ENCODE measurements around the gene ALDH8A1.

Gene ALDH8A1

DNA sequence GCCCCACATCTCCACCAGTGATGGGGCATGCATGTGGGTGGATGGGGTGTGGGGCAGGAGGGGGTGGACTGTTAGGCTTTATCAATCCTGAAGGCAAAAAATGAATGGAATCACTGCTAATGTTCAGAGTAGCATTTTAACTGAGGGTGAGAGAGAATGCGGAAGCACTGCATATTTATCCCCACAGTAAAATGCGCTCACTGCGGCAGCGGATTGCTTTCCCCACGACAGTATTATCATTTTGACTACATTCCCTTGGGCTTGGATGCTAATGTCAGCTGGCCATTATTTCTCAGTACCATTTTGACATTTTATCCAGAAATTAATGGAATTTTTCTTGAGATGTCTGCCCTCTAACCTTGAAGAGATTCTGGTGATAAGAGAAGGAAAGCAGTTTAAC is 13.4 kb downstream of the ALDH8A1 start:
- H3K4me1 ChIP-seq (ENCODE audit: control insufficient read depth, insufficient read depth, low read length, poor library complexity, severe bottlenecking): no peaks in the 10 kb centered on the region
- H3K36me3 ChIP-seq (ENCODE audit: control insufficient read depth, insufficient read depth, low read length): no peaks in the 10 kb centered on the region
- no peaks in the 10 kb centered on the region for H3K9me3 ChIP-seq (ENCODE audit: control insufficient read depth, low read length)
- H3K27me3 ChIP-seq (replicated peaks; ENCODE audit: control insufficient read depth, insufficient read depth, low read length, poor library complexity, severe bottlenecking): no peaks in the 10 kb centered on the region
- H3K27ac ChIP-seq (ENCODE audit: insufficient read depth, low read length, poor library complexity, severe bottlenecking): no peak overlapping the region
- H3K4me3 ChIP-seq (ENCODE audit: insufficient read depth, low read depth, low read length, poor library complexity, severe bottlenecking): no peak overlapping the region
- no peak for DNase-seq

DNA sequence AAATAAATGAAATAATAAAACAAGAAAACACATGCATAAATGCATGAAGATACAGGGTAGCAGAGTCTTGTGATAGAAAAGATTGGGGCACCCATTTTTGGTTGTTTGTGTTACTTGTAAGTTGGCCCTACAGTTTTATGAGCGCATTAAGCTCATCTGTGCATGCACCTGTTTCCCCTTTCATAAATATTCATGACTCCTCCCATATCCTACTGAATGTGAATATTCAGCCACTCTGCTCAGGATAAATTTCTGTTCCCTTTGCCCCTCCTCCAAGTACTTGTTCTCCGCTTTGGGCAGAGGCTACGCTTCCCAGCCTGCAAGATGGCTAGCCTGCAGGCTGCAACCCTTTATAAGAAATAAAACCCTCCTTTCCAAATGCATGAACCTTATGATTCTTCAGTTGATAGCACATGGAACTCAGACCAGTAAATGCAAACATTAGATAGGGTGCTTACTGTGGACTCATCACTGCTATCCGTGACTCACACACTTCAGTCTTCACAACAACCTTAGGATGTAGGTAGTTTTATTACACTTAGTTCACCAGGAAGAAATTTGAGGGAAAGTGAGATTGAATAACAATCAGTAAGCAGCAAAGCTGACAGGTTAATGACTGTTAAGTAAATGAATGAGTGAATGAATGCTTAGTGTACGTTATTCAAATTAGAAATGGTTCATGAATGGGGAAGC is 15.0 kb downstream of the ALDH8A1 start:
- DNase-seq: no peak
- no peaks in the 10 kb centered on the region for H3K9me3 ChIP-seq (ENCODE audit: control insufficient read depth, low read length)
- H3K27ac ChIP-seq (ENCODE audit: insufficient read depth, low read length, poor library complexity, severe bottlenecking): no peak overlapping the region
- no peaks in the 10 kb centered on the region for H3K27me3 ChIP-seq (replicated peaks; ENCODE audit: control insufficient read depth, insufficient read depth, low read length, poor library complexity, severe bottlenecking)
- no peak overlapping the region for H3K4me3 ChIP-seq (ENCODE audit: insufficient read depth, low read depth, low read length, poor library complexity, severe bottlenecking)
- H3K36me3 ChIP-seq (ENCODE audit: control insufficient read depth, insufficient read depth, low read length): no peaks in the 10 kb centered on the region
- no peaks in the 10 kb centered on the region for H3K4me1 ChIP-seq (ENCODE audit: control insufficient read depth, insufficient read depth, low read length, poor library complexity, severe bottlenecking)

DNA sequence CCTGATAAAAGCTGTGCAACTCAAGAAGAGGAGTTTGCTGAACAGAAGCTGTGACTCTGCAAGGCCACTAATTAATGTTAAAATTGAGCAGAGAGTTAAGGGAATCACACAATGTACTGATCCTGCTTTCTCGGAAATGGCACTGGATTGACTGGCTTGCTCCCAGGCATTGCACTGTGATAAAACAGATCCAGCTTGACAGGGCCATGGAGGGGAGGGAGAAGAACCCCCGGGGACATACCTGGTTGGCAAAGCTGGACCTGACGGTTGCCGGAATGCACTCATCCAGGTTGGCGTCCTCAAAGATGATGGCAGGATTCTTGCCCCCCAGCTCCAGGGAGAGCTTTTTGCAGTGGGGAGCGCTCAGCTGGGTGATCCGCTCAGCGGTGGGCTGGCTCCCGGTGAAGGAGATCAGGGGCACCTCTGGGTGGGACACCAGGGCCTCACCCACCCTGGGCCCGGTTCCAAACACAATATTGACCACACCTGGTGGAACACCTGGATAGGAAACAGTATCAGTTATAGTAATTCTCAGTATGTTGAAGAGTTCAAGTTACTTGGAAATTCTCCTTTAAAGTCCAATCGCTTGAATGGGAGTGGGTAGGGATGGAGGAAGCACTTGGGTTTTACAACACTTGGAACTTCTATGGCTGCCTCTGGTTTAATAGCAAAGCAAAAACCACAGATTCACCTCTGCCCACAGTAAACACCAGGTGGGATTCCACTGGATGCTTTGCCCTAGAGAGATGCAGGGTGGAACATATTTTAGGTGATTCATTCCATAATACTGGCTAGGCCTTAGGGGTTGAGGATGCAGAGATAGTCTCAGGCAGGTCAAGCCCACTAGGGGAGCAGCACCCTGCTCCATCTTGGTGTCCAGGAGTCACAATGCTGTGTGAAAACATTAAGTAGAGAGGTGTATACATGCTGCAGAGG is 17.1 kb downstream of the ALDH8A1 start:
- Histone ChIP-seq H3K4me1 (ENCODE audit: control insufficient read depth, insufficient read depth, low read length, poor library complexity, severe bottlenecking) (no peaks in the 10 kb centered on the region), H3K36me3 (ENCODE audit: control insufficient read depth, insufficient read depth, low read length) (no peaks in the 10 kb centered on the region), H3K9me3 (ENCODE audit: control insufficient read depth, low read length) (no peaks in the 10 kb centered on the region), H3K27ac (ENCODE audit: insufficient read depth, low read length, poor library complexity, severe bottlenecking) (no peak overlapping the region), H3K4me3 (ENCODE audit: insufficient read depth, low read depth, low read length, poor library complexity, severe bottlenecking) (no peak overlapping the region), H3K27me3 (replicated peaks; ENCODE audit: control insufficient read depth, insufficient read depth, low read length, poor library complexity, severe bottlenecking) (no peaks in the 10 kb centered on the region)
- no peak for DNase-seq

DNA sequence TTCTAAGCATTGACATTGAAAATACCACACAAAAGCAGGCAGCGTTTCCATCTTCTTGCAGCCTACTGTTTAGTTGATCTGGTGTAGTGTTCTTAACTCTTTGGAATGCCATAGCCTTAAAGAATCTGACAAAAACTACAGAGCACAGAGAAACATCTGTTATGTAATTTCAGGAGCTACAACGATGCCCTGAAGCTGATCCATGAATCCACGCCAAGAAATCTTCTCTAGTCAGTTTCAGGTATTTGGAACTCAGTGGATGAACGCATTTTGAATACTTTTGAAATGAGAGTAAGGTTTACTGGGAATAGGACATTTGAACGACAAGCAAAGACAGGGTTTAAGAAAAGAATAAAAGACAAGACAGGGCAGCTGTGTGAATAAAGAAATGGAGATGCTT is 17.8 kb downstream of the ALDH8A1 start:
- Histone ChIP-seq H3K36me3 (ENCODE audit: control insufficient read depth, insufficient read depth, low read length) (no peaks in the 10 kb centered on the region), H3K27ac (ENCODE audit: insufficient read depth, low read length, poor library complexity, severe bottlenecking) (no peak overlapping the region), H3K9me3 (ENCODE audit: control insufficient read depth, low read length) (no peaks in the 10 kb centered on the region), H3K4me1 (ENCODE audit: control insufficient read depth, insufficient read depth, low read length, poor library complexity, severe bottlenecking) (no peaks in the 10 kb centered on the region), H3K27me3 (replicated peaks; ENCODE audit: control insufficient read depth, insufficient read depth, low read length, poor library complexity, severe bottlenecking) (no peaks in the 10 kb centered on the region), H3K4me3 (ENCODE audit: insufficient read depth, low read depth, low read length, poor library complexity, severe bottlenecking) (no peak overlapping the region)
- no peak for DNase-seq

DNA sequence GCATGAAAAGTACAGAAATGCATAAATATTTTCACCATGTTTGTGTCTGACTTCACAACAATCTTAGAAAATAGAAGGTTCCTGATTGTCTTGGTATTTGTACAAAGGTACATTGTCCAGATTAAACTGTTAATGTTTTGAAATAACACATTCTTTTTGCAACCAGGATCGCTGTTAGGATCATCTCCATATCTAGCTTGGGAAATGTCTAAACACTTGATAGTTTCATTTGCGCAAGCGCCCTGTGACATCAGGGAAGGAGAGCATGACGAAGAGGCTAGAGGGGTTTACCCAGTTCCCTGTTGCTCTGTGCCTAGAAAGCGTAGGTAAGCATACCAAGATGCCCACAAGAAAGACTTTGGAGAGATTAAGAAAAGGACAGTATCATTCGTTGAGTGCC is 19.4 kb downstream of the ALDH8A1 start:
- H3K4me3 ChIP-seq (ENCODE audit: insufficient read depth, low read depth, low read length, poor library complexity, severe bottlenecking): no peak overlapping the region
- no peaks in the 10 kb centered on the region for H3K9me3 ChIP-seq (ENCODE audit: control insufficient read depth, low read length)
- DNase-seq: no peak
- no peaks in the 10 kb centered on the region for H3K4me1 ChIP-seq (ENCODE audit: control insufficient read depth, insufficient read depth, low read length, poor library complexity, severe bottlenecking)
- H3K27me3 ChIP-seq (replicated peaks; ENCODE audit: control insufficient read depth, insufficient read depth, low read length, poor library complexity, severe bottlenecking): no peaks in the 10 kb centered on the region
- H3K36me3 ChIP-seq (ENCODE audit: control insufficient read depth, insufficient read depth, low read length): no peaks in the 10 kb centered on the region
- no peak overlapping the region for H3K27ac ChIP-seq (ENCODE audit: insufficient read depth, low read length, poor library complexity, severe bottlenecking)

DNA sequence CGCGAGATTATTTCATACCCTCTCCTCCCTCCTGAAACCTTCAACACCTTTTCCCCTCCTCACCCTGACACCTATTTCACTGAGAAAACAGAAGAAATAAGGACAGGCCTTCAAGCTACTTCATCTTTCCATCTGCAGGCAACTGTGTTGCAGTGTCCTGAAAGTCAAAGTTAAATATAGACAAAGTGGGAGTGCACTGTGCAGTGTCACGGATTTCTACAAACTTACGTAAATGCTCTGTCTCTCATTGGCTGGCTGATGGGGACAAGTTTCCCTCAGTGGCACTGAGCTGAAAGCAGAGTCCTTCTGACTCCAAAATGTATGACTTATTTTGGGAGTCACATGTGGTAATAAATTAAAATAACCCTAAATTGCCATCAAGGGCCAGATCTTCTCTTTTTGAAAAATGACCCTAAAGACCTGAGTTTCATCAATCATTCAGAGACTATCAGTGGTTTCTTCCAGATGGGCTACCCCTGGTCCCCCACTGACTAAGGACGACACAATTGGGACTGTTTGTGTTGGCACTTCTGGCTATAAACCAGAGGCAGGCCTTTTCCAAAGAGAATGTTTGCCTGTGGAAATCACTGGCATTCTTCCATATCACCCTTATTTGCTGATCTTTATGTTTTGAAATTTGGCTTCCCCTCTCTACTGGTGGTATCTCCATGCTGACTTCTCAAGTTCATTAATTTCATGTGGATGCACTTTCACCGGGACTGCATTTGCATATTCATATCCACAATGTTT is 21.6 kb downstream of the ALDH8A1 start:
- Histone ChIP-seq H3K9me3 (ENCODE audit: control insufficient read depth, low read length) (no peaks in the 10 kb centered on the region), H3K4me3 (ENCODE audit: insufficient read depth, low read depth, low read length, poor library complexity, severe bottlenecking) (no peak overlapping the region), H3K4me1 (ENCODE audit: control insufficient read depth, insufficient read depth, low read length, poor library complexity, severe bottlenecking) (no peaks in the 10 kb centered on the region), H3K27ac (ENCODE audit: insufficient read depth, low read length, poor library complexity, severe bottlenecking) (no peak overlapping the region), H3K27me3 (replicated peaks; ENCODE audit: control insufficient read depth, insufficient read depth, low read length, poor library complexity, severe bottlenecking) (no peaks in the 10 kb centered on the region), H3K36me3 (ENCODE audit: control insufficient read depth, insufficient read depth, low read length) (no peaks in the 10 kb centered on the region)
- DNase-seq: no peak

DNA sequence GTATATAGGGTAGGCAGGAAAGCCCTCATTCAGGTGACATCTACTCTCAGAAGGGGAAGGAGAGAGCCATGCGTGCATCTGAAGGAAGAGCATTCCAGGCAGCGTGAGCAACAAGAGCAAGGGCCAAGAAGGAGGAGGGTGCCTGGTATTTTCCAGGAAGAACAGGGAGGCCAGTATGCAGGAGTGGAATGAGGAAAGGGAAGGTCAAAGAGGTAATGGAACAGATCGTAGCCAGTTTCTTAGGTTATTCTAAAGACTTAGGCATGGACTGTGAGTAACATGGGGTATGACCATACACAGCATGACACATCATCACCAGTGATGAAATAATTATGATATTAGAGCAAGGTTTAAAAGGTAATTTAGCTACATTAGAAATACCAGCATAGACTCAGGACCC is 24.1 kb downstream of the ALDH8A1 start:
- Histone ChIP-seq H3K4me1 (ENCODE audit: control insufficient read depth, insufficient read depth, low read length, poor library complexity, severe bottlenecking) (no peaks in the 10 kb centered on the region), H3K4me3 (ENCODE audit: insufficient read depth, low read depth, low read length, poor library complexity, severe bottlenecking) (no peak overlapping the region), H3K36me3 (ENCODE audit: control insufficient read depth, insufficient read depth, low read length) (no peaks in the 10 kb centered on the region), H3K27me3 (replicated peaks; ENCODE audit: control insufficient read depth, insufficient read depth, low read length, poor library complexity, severe bottlenecking) (no peaks in the 10 kb centered on the region), H3K27ac (ENCODE audit: insufficient read depth, low read length, poor library complexity, severe bottlenecking) (no peak overlapping the region), H3K9me3 (ENCODE audit: control insufficient read depth, low read length) (no peaks in the 10 kb centered on the region)
- DNase-seq: no peak

DNA sequence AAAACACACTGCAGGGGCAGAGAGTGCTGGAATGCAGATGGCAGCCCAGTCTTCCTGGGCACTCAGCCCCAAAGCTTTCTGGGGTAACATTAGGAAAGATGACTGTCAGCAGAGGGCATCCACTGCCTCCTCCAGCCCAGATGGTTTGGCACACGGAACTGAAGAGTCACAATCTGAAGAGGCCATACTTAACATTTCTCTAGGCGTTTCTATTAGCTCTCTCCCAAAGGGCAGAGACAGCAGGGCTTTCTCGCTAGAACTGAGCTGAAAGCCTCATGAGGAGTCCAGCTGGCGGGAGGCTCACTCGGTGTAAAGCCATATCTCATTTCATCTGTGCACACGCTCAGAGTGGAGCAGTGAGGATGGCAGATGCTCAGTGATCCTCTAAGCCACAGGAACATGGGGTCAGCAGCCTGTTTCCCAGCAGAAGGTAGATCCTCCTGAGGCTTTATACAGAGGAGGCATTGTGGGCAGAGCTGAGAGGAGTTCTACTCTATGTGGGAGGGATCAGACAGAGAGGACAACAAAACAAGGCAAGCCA is 28.1 kb downstream of the ALDH8A1 start:
- H3K4me3 ChIP-seq (ENCODE audit: insufficient read depth, low read depth, low read length, poor library complexity, severe bottlenecking): no peak overlapping the region
- H3K4me1 ChIP-seq (ENCODE audit: control insufficient read depth, insufficient read depth, low read length, poor library complexity, severe bottlenecking): no peaks in the 10 kb centered on the region
- H3K36me3 ChIP-seq (ENCODE audit: control insufficient read depth, insufficient read depth, low read length): no peaks in the 10 kb centered on the region
- no peak for DNase-seq
- no peak overlapping the region for H3K27ac ChIP-seq (ENCODE audit: insufficient read depth, low read length, poor library complexity, severe bottlenecking)
- no peaks in the 10 kb centered on the region for H3K27me3 ChIP-seq (replicated peaks; ENCODE audit: control insufficient read depth, insufficient read depth, low read length, poor library complexity, severe bottlenecking)
- no peaks in the 10 kb centered on the region for H3K9me3 ChIP-seq (ENCODE audit: control insufficient read depth, low read length)

DNA sequence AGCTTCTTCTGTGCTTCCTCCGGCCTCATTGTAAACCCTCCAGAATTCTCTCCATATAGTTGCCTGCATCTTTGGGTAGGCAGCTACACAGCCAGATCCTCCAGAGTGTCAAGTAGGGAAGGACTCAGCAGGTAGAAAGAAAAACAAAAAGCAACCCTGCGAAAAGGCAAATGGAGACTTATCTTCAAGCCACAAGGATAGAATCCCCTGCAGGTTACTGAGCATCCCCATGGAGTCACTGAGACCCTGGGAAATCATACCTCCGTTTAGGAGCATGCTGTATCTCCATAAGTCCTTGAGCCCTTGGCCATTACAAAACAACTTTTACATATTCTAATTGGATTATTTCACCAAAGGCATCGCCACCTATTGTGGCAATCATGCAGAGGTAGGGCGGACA is 28.6 kb downstream of the ALDH8A1 start:
- Histone ChIP-seq H3K27me3 (replicated peaks; ENCODE audit: control insufficient read depth, insufficient read depth, low read length, poor library complexity, severe bottlenecking) (no peaks in the 10 kb centered on the region), H3K4me3 (ENCODE audit: insufficient read depth, low read depth, low read length, poor library complexity, severe bottlenecking) (no peak overlapping the region), H3K4me1 (ENCODE audit: control insufficient read depth, insufficient read depth, low read length, poor library complexity, severe bottlenecking) (no peaks in the 10 kb centered on the region), H3K9me3 (ENCODE audit: control insufficient read depth, low read length) (no peaks in the 10 kb centered on the region), H3K27ac (ENCODE audit: insufficient read depth, low read length, poor library complexity, severe bottlenecking) (no peak overlapping the region), H3K36me3 (ENCODE audit: control insufficient read depth, insufficient read depth, low read length) (no peaks in the 10 kb centered on the region)
- DNase-seq: no peak
